ENCODE data around the gene TTLL11.

TTLL11 gene

DNA sequence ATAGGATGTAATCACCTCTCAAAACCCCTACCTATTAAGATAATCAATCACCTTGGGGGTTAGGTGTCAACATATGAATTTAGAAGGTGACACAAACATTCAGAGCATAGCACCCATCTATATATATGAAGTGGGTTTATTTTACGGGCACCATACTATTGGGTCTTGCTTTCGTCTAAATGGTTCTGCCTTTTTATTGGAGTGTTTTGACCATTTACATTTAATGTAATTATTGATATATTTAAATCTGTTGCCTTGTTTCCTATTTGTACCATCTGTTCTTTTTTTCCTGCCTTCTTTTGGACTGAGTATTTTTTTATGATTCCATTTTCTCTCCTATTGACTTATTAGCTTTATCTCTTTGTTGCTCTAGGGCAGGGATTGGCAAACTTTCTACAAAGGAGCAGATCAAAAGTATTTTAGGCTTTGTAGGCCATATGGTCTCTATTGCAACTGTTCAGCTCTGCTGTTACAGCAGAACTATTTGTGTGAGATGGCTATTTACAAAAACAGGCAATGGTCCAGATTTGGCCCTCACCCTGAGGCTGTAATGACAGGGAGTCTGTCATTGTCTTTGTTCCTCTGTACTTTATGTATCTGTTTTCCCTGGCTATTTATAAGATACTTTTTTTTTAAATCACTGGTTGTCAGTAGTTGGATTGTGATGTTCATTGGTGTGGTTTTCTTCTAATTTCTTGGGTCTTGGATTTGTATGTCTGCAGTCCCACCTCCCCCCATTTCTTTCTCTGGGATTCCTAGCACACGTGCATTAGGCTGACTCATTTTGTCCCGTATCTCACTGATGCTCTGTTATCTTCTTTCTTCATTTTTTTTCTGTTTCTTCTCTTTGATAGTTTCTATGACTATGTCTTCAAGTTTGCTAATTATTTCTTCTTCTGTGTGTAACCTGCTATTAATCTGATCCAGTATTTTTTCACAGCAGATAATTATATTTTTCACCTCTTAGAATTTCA, 314.6 kb downstream of the TTLL11 start (continued):
- TF ChIP-seq POU6F1 (CRISPR knock-in tag; IDR thresholded peaks at IDR 0.05; ENCODE audit: borderline replicate concordance, low read depth) = no peak

GRCh38 chr9:121776739-121777637, 316.1 kb downstream of the TTLL11 start:
- no peak for ATAC-seq
- TF ChIP-seq GLIS3 (CRISPR knock-in tag; IDR thresholded peaks at IDR 0.05) = no peak
- TF ChIP-seq CSDC2 (CRISPR knock-in tag; IDR thresholded peaks at IDR 0.05) = no peak
- no peak for TF ChIP-seq ISL1 (CRISPR knock-in tag; IDR thresholded peaks at IDR 0.05)
- no peak for TF ChIP-seq CREB5 (CRISPR knock-in tag; IDR thresholded peaks at IDR 0.05; ENCODE audit: low read depth)
- no peak for TF ChIP-seq ZNF565 (CRISPR knock-in tag; conservative IDR thresholded peaks at IDR 0.05; ENCODE audit: low read depth)
- no peak for TF ChIP-seq CSRNP3 (CRISPR knock-in tag; IDR thresholded peaks at IDR 0.05)
- TF ChIP-seq RARB (CRISPR knock-in tag; IDR thresholded peaks at IDR 0.05) = no peak
- no peak for TF ChIP-seq ZFP3 (CRISPR knock-in tag; IDR thresholded peaks at IDR 0.05)
- no peak for TF ChIP-seq POU6F1 (CRISPR knock-in tag; IDR thresholded peaks at IDR 0.05; ENCODE audit: borderline replicate concordance, low read depth)

DNA sequence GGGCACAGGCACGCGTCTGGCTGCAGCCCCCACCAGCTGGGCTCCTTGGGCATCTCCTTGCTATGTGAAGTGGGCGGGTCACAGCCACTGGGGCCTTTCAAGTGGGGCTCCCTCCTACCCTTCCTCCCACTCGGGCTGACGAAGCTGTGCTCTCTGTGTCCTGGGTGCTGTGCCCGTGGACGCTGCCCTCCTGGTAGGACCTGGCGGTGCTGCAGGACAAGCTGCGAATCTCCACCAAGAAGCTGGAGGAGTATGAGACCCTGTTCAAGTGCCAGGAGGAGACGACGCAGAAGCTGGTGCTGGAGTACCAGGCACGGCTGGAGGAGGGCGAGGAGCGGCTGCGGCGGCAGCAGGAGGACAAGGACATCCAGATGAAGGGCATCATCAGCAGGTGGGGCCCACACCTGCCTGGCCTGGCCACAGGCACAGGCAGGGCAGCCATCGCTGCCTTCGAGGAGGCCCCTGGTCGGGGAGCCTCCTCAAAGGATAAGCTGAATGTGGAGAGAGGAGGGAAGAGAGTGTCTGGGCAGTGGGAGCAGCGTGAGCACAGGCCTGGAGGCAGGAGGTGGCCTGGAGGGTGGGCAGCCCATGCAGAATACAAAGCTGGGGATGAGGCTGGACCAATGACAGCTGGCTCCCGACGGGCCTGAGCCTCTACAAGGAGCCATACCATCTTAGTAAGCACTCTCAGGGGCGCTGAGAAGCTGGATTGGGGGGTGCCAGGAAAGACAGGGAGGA, 316.9 kb downstream of the TTLL11 start:
- ATAC-seq = no peak
- no peak for TF ChIP-seq CSRNP3 (CRISPR knock-in tag; IDR thresholded peaks at IDR 0.05)
- no peak for TF ChIP-seq CREB5 (CRISPR knock-in tag; IDR thresholded peaks at IDR 0.05; ENCODE audit: low read depth)
- no peak for TF ChIP-seq ZNF70 (CRISPR knock-in tag; IDR thresholded peaks at IDR 0.05)
- TF ChIP-seq ESRRG (CRISPR knock-in tag; IDR thresholded peaks at IDR 0.05) = no peak
- TF ChIP-seq ZNF8 (CRISPR knock-in tag; IDR thresholded peaks at IDR 0.05) = no peak
- TF ChIP-seq TSHZ2 (CRISPR knock-in tag; IDR thresholded peaks at IDR 0.05) = no peak
- no peak for TF ChIP-seq SNAI2 (CRISPR knock-in tag; IDR thresholded peaks at IDR 0.05)
- TF ChIP-seq ZFP30 (CRISPR knock-in tag; IDR thresholded peaks at IDR 0.05) = no peak
- no peak for TF ChIP-seq ZNF565 (CRISPR knock-in tag; conservative IDR thresholded peaks at IDR 0.05; ENCODE audit: low read depth)
- TF ChIP-seq ZFP3 (CRISPR knock-in tag; IDR thresholded peaks at IDR 0.05) = no peak
- no peak for TF ChIP-seq PATZ1 (CRISPR knock-in tag; IDR thresholded peaks at IDR 0.05; ENCODE audit: borderline replicate concordance)
- TF ChIP-seq CSDC2 (CRISPR knock-in tag; IDR thresholded peaks at IDR 0.05) = no peak
- no peak for TF ChIP-seq TOX (CRISPR knock-in tag; IDR thresholded peaks at IDR 0.05; ENCODE audit: borderline replicate concordance)
- TF ChIP-seq PPARA (CRISPR knock-in tag; IDR thresholded peaks at IDR 0.05; ENCODE audit: borderline replicate concordance) = no peak

Measured in SK-N-SH treated with all-trans-retinoic acid at 6 μM for 48 hours (cell line).